Stomach (tissue), 9 donors: ENCODE data around the gene KIRREL2. TPM values are rescaled to one million over a fixed set of nuclear protein-coding genes. Genes with fewer than 3 reads are reported as not detected.

Source experiments
- DNase-seq, 2 donors: peaks; one replicate each; pipeline versions ENCODE4 v3.0.0 to v3.0.0-alpha.2; 2013 to 2019
- H3K27ac ChIP-seq, 5 donors: fragments of 200-600 bp in 4 of 5; sonication (generic) in 4 of 5; one replicate each; pipeline ENCODE4 v1.5.1; 2013 to 2019; ENCODE audit warnings: mild to moderate bottlenecking in 1 of 5, moderate library complexity in 1 of 5
- H3K27me3 ChIP-seq, 3 donors: fragments of 200-600 bp; sonication (generic); one replicate each; pipeline ENCODE4 v1.5.1; 2017 to 2019; ENCODE audit warnings: mixed run types in 1 of 3
- H3K36me3 ChIP-seq, 4 donors: fragments of 200-600 bp; sonication (generic); 1 replicate in 3 of 4; 2 replicates in 1 of 4; pipeline ENCODE4 v1.5.1; 2016 to 2019
- H3K4me1 ChIP-seq, 4 donors: fragments of 200-600 bp; sonication (generic); one replicate each; pipeline ENCODE4 v1.5.1; 2016 to 2019
- H3K4me3 ChIP-seq, 4 donors: fragments of 200-600 bp; sonication (generic) in 3 of 4; one replicate each; pipeline ENCODE4 v1.5.1; 2016 to 2019; ENCODE audit warnings: mild to moderate bottlenecking in 1 of 4
- H3K9me3 ChIP-seq, 4 donors: fragments of 200-600 bp; sonication (generic); one replicate each; pipeline ENCODE4 v1.5.1; 2016 to 2019
- EP300 ChIP-seq: sonication (generic); formaldehyde crosslinking; IDR thresholded peaks from one replicate; pipeline ENCODE4 v1.6.1; 2017; ENCODE audit warnings: antibody characterized with exemption
- POLR2A ChIP-seq, 4 donors: fragments of 450-650 bp; IDR thresholded peaks; one replicate each; pipeline ENCODE4 v1.6.1; 2016; ENCODE audit warnings: antibody characterized with exemption in 4 of 4, control low read depth in 2 of 4, mild to moderate bottlenecking in 1 of 4, moderate library complexity in 1 of 4
- POLR2AphosphoS5 ChIP-seq, 3 donors: sonication (generic); formaldehyde crosslinking; IDR thresholded peaks; one replicate each; pipeline ENCODE4 v1.6.1; 2016; ENCODE audit warnings: antibody characterized with exemption in 3 of 3
- WGBS, 5 donors: extraction: QIAGEN DNeasy Blood & Tissue Kit in 3 of 5; methylation state at CpG; one replicate each; pipeline versions ENCODE4 v1.1.5 to v1.1.7; 2013 to 2018; 5-methylcytosine and 5-hydroxymethylcytosine counted together
- intact Hi-C: fragments of 100-400 bp; cut with DNase I; formaldehyde crosslinking; loops from one replicate; pipeline ENCODE4 v1.15.1; 2023; ENCODE audit warnings: low total_unique reads
- polyA plus RNA-seq, 3 donors: library from polyadenylated mRNA; stranded (reverse); fragments of 200-250 nt; gene quantifications; one replicate each; pipeline ENCODE4 v1.2.3, GENCODE V29; 2013
- total RNA-seq, 5 donors: library from RNA; depleted of rRNA; stranded (reverse); fragments of >200 nt; gene quantifications; one replicate each; pipeline versions ENCODE4 v1.1.0 to v1.2.3, GENCODE V29; 2014 to 2016
- TF ChIP-seq, protein P1 (sequence below), 7 experiments: fragments of 450-650 bp in 4 of 7; fragments of 200-600 bp in 3 of 7; sonication (generic) in 3 of 7; IDR thresholded peaks; one replicate each; pipeline ENCODE4 v1.5.1; 2016 to 2019; ENCODE audit warnings: antibody characterized with exemption in 7 of 7, control low read depth in 2 of 7, mild to moderate bottlenecking in 1 of 7
- donor health status: healthy with polysubstance abuse.
- donor health status: Bipolar disorder and iron deficiency.
- donor health status: healthy.

Gene KIRREL2
- total and polyA plus RNA-seq, 8 donors, result 0.43 to 0.73 (median 0.61) TPM; not detected in 4

DNA sequence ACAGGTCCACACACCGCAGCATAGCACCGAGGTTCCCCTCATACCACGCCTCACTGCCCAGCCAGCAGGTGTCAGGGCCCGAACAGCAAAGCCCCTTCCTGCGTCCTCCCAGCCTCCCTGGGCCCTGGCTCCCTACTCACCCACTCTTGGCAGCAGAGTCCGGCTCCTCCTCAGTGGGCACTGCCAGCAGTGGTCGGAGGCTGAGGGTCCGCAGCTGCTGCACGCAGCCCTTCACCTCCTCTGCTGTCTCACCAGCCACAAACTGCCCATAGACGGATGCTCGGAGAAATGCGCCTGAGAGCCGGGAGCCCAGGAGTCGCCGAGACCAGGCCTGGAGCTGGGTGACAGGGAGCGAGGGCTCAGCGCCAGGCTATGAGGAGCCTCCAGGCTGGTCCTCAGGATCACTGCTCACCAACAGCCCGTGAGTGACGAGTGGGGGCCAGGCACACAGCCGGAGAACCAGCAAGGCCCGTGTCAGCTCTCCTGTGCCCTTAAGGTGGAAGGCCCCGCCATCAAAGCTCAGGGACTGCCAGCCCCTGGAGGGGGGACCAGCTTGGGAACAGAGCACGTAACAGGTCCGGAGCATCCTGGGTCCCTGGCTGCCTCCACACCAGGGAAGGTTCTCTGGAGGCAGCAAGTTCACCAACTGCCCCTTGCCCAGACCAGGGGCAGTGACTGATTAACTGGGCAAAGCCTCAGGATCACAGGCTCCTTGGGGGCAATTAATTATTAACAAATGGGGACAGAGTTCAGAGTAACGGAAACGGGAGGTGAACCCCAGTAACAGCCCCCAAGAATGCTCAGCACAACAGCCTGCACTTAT is 44.3 kb upstream of the KIRREL2 start, which contains the start of gene PRODH2:
Gene PRODH2 (minus strand): TSS at position 626 of the 823 bp plus-strand sequence. CDS start 40 bp downstream, at position 586.
- Histone ChIP-seq H3K27ac (no peak within 1 kb of the TSS), H3K4me1 (no peaks in the 10 kb centered on the region), H3K9me3 (no peaks in the 10 kb centered on the region), H3K36me3 (no peaks in the 10 kb centered on the region), H3K4me3 (no peak within 1 kb of the TSS), H3K27me3 (peaks cover 0 to 69% (median 0%) of the 10 kb centered on the region in 3 donors)
- TF ChIP-seq POLR2A (IDR thresholded peaks at IDR 0.05) (no peak), EP300 (no peak), POLR2AphosphoS5 (IDR thresholded peaks at IDR 0.05) (no peak)
- TF ChIP-seq, protein P1, sequence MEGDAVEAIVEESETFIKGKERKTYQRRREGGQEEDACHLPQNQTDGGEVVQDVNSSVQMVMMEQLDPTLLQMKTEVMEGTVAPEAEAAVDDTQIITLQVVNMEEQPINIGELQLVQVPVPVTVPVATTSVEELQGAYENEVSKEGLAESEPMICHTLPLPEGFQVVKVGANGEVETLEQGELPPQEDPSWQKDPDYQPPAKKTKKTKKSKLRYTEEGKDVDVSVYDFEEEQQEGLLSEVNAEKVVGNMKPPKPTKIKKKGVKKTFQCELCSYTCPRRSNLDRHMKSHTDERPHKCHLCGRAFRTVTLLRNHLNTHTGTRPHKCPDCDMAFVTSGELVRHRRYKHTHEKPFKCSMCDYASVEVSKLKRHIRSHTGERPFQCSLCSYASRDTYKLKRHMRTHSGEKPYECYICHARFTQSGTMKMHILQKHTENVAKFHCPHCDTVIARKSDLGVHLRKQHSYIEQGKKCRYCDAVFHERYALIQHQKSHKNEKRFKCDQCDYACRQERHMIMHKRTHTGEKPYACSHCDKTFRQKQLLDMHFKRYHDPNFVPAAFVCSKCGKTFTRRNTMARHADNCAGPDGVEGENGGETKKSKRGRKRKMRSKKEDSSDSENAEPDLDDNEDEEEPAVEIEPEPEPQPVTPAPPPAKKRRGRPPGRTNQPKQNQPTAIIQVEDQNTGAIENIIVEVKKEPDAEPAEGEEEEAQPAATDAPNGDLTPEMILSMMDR (IDR thresholded peaks at IDR 0.05), result no peak
- no peak for DNase-seq
- intact Hi-C loops, result no loop called here
- WGBS, 5 donors, result 61 to 69% (median 65%) methylated on average over 20 to 26 of the region's 26 CpGs

DNA sequence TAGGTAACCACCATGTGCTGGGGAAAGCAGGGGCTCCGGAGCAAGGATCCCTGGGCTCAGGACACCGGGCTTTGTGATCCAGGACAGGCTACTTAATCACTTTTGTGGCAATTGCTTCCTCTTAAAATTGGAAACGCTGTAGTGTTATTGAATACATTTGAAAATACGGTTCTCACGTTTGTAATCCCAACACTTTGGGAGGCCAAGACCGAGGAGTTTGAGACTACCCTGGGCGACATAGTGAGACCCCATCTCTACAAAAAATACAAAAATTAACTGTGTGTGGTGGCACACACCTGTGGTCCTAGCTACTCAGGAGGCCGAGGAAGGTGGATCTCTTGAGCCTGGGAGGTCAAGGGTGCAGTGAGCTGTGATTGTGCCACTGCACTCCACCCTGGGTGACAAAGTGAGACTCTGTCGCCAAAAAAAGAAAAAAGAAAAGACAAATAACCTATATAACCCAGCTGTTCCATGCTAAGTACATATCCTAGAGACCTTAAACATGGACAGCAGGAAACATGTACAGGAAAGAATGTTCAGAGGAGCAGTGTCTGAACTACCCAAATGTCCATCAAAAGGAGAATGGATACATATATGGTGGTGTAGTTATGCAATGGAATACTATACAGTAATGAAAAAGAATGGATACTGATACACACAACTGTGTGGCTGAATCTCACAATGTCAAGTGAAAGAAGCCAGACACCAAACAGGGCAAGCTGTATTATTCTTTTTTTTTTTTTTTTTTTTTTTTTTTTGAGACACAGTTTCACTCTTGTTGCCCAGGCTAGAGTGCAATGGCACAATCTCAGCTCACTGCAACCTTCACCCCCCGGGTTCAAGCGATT is 43.4 kb upstream of the KIRREL2 start:
- Histone ChIP-seq H3K27me3 (peaks cover 0 to 76% (median 0%) of the 10 kb centered on the region in 3 donors), H3K36me3 (no peaks in the 10 kb centered on the region), H3K9me3 (no peaks in the 10 kb centered on the region), H3K27ac (no peak overlapping the region), H3K4me3 (no peak overlapping the region), H3K4me1 (no peaks in the 10 kb centered on the region)
- DNase-seq, result no peak
- TF ChIP-seq, protein P1 (IDR thresholded peaks at IDR 0.05), result no peak
- TF ChIP-seq POLR2AphosphoS5 (IDR thresholded peaks at IDR 0.05) (no peak), EP300 (no peak), POLR2A (IDR thresholded peaks at IDR 0.05) (no peak)
- 80 to 85% (median 81%) methylated on average over 11 of the region's 11 CpGs for WGBS, 5 donors
- intact Hi-C loops, result no loop called here

DNA sequence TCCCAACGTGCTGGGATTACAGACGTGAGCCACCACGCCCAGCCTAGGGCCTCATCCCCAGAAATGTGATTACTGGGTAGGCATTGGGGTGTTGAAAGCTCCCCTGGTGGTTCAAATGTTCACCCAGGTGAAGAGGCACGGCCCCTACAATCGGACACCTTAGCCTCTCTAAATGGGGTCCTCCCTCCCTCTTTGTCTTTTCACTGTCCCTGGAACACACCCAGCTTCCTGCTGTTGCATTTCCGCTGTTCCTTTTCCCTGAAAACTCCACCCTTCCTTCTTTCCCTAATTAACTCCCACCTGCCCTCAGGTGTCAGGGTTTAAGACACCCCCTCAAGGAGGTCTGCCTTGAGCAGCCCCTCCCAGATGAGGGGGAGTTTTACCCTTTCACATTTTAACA is 40.4 kb upstream of the KIRREL2 start:
- Histone ChIP-seq H3K4me1 (peaks cover 0 to 6% (median 0%) of the 10 kb centered on the region in 4 donors), H3K4me3 (no peak overlapping the region), H3K36me3 (no peaks in the 10 kb centered on the region), H3K9me3 (no peaks in the 10 kb centered on the region), H3K27me3 (peaks cover 0 to 71% (median 0%) of the 10 kb centered on the region in 3 donors), H3K27ac (no peak overlapping the region)
- TF ChIP-seq POLR2AphosphoS5 (IDR thresholded peaks at IDR 0.05), result no peak
- TF ChIP-seq, protein P1 (IDR thresholded peaks at IDR 0.05), result no peak
- TF ChIP-seq POLR2A (IDR thresholded peaks at IDR 0.05), result no peak
- no peak for TF ChIP-seq EP300
- intact Hi-C loops, result no loop called here
- WGBS, 5 donors, result 24 to 33% (median 30%) methylated on average over 6 of the region's 6 CpGs
- no peak for DNase-seq

DNA sequence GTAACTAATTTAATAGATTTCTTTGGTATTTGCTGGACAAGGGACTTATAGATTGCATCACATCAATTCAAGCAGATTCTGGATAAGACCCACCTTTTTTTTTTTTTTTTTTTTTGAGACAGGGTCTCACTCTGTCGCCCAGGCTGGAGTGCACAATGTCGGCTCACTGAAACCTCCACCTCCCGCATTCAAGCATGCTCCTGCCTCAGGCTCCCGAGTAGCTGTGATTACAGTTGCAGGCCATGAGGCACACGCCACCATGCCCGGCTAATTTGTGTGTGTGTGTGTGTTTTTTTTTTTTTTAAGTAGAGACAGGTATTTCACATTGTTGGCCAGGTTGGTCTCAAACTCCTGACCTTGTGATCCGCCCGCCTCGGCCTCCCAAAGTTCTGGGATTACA is 39.9 kb upstream of the KIRREL2 start:
- H3K36me3 ChIP-seq, result no peaks in the 10 kb centered on the region
- no peak overlapping the region for H3K27ac ChIP-seq
- peaks cover 0 to 6% (median 0%) of the 10 kb centered on the region in 4 donors for H3K4me1 ChIP-seq
- H3K9me3 ChIP-seq, result no peaks in the 10 kb centered on the region
- H3K4me3 ChIP-seq, result no peak overlapping the region
- no peak for DNase-seq
- TF ChIP-seq, protein P1 (IDR thresholded peaks at IDR 0.05), result no peak
- TF ChIP-seq POLR2AphosphoS5 (IDR thresholded peaks at IDR 0.05) (no peak), POLR2A (IDR thresholded peaks at IDR 0.05) (no peak), EP300 (no peak)
- WGBS, 5 donors, result 70 to 86% (median 79%) methylated on average over 9 of the region's 9 CpGs
- H3K27me3 ChIP-seq, result peaks cover 0 to 71% (median 0%) of the 10 kb centered on the region in 3 donors
- intact Hi-C loops, result no loop called here
